Right forelimb (tissue), 1 donor: Measurements from ENCODE around the gene PTPRM.

Experiments used
- DNase-seq: peaks from one replicate; pipeline ENCODE4 v3.0.0-alpha.2; 2018

The PTPRM gene

DNA sequence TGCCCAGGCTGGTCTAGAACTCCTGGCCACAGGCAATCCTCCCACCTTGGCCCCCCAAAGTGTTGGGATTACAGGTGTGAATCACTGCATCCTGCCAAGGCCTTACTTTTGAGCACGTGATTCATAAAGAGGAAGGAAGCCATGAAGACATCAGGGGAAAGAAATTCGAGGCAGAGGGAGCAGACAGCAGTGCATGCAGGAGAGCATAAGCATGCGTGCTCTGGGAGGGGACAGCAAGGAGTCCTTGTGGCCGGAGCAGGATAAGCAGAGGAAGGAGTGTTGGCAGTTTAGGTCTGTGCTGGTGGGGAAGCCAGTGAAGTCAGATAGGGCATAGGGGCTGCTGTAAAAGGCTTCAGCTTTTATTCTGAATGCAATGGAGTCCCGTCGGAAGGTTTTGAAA, 641.6 kb downstream of the PTPRM start:
- no peak for DNase-seq

DNA sequence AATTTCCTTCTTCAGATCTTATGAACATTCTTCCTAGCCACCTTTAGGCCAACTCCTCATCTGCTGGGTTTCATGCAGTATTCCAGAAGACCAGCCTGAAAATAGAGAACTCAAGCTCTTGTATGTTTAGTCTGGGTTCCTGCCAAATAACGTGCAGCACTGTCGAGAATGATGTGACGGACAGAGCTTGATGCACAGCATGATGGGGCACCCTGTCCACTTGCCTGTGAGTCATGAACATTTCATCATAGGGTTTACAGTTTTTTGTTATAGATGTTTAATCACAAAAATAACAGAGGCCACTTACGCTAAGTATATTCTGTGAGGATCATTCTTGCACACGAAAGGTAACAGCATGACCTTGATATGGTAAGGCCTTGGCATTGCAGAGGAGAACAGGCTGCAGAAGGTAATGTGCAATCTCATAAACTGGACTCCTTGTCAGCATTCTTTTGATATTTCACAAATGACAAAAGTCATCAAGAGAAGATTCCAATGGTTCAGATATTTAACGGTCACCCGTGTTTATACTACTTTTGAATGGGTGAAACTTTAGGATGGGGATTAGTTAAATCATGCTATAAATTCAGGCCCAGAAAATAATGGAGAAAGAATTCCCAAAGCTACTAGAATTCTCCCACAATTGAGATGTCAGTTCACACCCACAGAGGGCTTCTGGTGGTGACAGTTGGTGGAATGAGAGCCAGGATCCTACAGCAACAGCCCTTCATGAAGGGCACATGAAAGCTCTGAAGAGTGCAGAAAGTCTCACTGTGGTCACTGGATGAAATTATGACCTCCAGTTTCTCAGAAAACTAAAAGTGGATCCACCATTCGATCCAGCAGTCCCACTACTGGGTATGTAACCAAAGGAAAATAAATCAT, 646.0 kb downstream of the PTPRM start:
- DNase-seq: no peak

DNA sequence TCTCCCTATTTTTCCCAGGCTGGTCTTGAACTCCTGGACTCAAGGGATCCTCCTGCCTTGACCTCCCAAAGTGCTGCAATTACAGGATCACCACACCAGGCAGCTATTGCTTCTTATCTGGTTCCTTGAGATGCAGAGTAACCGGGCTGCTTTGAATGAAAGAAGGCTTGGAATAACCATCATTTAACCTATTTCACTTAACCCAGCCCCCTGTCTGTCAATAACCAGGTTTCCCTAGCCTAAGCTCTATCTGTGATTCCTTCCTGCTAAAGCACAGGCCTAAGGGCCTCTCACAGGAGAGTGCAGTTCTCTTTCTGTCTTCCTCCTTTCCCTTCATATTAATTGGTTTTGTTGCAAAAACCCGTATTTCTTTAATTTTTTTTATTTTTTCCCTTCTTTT, 648.6 kb downstream of the PTPRM start:
- DNase-seq: no peak

DNA sequence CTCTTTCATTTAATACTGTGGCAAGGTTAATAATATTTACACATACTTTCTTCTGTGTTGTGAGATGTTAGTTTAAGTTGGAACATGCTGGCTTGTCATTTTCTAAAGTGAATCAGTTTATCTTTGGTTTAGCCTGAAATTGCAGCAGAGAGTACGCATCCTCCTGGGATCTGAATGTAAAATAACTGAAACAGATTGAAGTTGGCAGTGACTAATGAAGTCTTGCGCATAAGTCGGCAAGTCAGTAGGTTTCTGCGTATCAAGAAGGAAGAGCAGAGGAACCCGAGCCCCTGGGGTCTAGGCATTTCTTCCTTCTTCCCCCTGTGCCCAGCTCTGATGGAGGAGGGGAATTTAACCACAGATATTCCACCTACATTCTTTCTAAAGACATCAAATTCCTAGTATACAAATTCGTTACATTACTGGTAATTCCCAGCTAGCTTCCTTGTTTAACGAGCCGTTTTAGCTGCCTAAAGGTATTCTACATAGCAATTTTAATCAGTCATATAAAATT, 650.0 kb downstream of the PTPRM start:
- DNase-seq: no peak

DNA sequence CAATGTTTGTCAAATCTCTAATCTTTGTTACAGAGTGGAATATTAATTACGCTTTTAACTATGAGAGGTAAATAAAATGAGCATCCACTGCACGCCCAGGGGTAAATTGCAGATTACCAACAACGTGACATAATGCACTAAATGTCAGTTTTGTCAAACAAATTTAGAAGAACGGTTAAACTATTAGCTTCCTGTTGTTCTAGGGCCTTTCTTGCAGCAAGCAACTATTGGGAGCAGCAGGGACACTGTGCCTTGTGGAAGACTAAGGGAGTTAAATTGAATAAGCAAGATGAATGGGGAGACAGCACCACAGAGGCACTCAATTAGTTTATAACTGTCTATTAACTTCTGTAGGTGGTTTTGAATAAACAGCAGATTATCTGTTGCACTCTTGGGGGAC, 651.1 kb downstream of the PTPRM start:
- DNase-seq: no peak

DNA sequence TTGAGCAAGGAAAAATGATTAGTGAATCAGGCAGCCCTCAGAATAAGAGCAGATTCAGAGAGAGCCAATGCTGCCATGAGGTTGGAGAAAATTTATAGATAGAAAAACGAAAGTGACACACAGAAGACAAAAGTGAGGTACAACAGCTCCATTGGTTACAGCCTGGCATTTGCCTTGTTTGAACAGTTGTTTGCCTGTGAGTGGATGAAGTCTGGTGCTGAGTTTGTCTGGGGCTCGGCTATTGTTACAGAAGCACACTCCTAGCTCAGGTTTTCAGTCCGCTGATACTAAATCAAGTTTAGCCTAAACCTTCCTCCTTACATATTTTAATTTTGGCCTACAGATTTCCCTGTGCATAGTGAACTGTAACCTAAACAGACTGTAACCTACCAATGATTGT, 654.3 kb downstream of the PTPRM start:
- DNase-seq: no peak

DNA sequence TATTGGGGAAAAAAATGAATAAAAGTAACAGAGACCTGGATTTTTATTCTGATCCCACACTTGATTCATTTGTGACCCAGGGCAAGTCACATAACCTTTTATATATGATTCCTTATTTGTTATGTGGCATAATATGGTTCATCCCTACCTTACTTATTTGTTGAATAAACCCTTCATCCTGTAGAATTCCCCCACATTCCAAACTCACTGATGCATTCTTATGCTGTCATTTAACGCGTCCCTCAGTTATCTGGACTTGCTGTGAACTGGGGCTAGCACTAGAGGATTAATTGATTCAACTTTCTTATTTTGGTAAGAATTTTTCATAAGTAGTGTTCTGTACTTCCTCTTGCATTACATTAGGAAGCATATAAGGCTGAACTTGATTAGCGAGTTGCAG, 657.5 kb downstream of the PTPRM start:
- no peak for DNase-seq

DNA sequence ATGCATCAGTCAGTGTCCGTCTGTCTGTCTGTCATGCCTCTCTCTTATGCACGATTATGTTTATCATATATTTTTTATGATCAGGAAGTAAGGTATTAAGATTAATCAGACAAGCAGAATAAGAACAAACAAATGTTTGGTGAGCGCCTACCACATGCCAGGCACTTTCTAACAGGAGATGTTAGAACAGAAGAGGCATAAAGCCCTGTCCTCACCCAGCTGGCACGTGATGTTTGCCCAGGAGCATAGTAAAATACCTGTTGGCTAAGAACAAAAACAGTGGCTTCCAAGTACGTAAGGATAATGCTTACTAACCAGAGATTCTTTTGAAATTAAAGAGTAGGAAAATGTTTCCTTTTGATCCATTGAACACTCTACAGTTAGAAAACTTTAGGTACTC, 661.9 kb downstream of the PTPRM start:
- no peak for DNase-seq

DNA sequence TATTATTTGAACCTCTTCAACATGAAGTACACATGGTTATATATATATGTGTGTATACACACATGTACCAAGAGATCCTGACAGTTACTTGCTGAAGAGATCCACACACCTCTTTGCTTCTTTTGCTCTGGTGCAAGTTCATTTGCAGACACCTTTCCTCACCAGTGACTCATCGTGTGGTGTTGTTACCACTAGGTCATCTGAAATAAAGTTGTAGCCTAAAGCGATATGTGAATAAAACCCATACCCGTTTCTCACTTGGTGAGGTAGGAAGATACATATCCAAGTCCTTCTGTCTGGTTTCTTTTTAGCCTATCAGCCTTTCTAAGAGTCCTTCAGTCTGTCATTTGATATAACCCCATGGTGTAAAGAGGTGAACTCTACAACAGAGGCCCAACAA, 662.7 kb downstream of the PTPRM start:
- no peak for DNase-seq

DNA sequence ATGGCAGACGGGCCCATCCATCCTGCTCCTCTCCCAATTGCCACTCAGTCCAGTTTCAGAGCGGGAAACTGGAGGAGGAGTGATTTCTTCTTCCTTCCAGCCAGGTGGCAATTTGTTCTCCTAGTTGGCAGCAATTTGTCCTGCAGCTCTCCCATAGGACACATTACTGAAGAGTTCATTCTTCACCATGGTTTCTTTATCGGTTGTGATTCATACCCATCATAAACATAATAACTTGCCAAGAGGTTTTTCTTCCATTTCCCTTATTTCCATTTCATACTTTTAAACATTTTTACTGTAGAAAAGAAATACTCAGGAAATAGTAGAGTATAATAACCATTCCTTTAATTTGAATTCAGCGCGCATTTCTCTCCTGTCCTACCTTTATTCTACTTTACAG, 664.2 kb downstream of the PTPRM start:
- DNase-seq: no peak

DNA sequence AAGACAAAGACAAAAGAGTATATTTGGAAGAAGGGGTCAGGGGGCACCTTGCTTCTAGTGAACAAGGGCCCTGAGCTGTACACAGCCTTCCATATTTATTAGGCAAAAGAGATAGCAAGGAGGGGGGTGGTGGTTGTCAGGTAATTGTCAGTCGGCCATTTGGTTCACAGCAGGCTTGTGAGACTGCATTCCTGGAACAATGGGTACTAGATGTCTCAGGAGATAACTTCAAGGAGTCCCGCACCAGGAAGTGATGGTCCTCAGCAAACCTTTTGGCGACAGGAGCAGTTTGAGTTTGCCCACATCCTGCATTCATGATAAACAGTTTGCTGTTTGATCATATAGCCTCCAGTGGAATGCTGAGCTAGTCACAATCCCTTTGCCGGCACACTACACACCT, 665.7 kb downstream of the PTPRM start:
- no peak for DNase-seq

DNA sequence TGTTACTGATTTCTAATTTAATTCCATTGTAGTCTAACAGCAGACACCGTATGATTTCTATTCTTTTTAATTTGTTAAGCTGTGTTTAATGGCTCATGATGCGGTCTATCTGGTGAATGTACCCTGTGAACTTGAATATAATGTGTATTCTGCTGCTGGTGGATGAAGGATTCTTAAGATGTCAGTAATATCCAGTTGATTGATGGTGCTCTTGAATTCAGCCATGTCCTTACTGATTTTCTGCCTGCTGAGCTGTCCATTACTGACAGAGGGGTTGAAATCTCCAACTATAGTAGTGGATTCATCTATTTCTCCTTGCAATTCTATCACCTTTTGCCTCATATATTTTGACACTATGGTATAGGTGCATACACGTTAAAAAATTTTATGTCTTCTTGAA, 668.8 kb downstream of the PTPRM start:
- no peak for DNase-seq

DNA sequence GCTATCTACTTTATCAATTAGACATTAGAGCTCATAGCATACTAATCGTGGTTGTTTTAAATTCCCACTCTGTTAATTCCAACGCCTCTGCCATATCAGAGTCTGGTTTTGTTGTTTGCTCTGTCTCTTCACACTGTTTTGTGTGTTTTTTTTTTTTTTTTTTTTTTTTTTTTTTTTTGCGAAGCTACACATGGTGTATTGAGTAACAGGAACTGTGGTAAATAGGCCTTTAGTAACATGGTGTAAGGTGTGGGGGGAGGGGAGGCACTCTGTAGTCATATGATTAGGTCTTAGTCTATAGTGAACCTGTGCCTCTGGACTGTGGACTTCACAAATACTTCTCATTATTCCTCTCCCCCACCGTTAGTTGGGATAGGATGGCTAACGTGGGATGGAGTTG, 671.4 kb downstream of the PTPRM start:
- DNase-seq: no peak

DNA sequence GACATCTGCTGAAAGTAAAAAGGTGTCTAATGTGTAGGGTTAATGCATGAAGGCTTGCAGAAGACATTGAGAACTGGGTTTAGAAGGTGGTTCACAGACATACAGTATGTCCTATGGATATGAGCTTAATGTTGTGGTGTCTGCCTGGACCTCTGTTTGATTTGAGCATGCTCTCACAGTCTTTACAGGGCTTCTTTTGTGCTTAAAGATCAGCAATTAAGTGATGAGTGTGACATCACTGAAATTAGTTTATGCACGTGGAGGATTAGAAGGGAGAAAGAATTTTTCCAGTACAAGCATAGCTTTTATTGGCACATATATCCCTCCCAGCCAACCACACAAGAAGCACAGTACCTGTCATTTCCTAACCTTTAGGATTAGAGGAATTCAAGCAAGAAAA, 674.6 kb downstream of the PTPRM start:
- no peak for DNase-seq

DNA sequence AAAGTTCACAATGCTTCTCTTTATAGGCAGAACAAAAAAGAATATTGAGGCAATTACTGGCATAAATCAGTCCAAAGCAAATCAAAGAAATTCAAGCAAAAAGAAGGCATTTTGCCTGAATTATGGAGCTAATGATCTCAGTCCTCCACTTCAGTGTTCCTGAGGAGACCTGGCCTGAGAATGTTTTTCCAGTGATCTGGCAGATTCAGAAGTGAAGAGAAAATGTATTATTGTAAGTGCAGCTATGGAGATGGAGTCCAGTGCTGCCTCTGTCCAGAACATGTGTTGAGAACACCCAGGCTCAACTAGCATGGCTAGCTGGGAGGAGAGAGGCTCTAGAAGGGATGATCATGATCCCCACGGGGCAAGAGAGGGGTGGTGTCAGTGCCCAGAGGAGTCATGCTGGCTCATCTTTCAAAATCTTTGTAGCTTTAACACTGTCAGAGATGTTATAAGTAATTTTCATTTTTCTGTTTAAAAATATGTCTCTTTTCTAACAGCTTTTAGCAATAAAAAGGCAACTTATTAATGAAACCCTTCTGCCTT, 675.1 kb downstream of the PTPRM start:
- DNase-seq: no peak

DNA sequence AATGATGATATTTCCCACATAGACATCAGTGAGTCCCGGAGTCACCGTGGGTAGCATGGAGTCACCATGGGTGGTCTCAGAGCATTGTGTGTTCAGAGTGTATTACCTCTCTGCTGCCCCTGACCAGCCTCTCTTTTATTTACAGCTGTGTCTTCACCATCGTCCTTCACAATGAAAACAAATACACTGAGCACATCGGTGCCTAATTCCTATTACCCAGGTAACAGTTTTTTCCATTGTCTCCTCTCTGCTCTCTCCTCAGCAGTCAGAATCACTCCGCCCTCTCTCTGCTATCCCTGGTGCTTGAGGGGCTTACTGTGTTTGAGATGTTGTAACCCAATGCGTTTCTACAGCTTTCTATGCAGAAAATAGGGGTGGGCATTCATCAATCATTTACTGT, 680.6 kb downstream of the PTPRM start:
- DNase-seq: no peak

DNA sequence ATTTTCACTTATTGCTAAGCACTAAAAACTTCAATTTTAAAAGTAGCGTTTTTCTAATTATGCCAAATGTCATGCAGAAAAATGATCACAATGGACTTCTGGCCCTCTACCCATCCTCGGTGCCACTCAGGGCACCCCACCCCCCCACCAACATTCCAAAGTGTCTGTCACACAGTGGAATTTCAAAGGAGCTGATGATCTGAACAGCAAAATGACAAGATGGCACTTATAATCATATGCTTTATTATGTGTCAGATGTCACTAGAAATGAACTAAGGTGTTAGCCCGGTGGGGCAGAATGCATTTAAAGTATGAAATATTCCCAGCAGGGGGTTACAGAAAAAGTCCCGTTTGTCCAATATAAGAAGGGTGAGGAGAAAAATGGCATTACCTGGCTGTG, 681.5 kb downstream of the PTPRM start:
- no peak for DNase-seq

DNA sequence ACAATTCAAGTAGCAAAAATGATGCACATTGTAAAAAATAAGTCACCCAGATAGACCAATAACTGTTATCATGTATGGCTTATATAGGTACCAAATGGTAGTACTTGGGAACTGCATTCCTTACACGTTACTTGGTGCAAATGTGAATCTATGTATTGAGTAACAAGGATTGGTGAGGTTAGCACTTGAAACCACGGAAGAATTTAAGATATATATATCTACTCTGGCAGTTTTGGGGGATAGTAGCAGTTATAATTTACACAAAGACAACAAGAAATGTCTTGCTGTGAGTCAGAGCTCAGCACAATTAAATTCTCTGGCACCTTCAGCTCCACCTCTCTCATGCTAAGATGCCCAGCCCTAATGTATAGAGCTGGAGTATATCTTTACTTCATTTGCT, 682.7 kb downstream of the PTPRM start:
- no peak for DNase-seq

DNA sequence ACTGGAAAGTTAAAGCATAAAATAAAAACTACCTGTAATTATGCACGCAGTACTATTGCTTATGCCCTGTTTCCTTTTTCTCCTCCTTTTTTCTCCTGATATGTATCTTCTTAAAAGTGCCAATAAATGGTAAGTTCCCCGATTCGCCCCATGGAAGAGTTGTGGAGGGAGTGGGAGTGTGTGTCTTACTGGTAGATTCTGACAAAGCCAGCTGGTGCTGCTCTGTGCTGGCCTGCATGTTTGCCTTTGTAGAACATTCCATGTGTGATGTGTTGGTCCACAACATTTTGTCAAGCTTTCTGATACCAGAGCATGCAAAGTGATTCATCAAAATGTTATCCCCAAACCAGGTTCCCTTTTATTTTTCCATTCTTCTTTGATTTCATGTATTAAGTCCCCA, 685.3 kb downstream of the PTPRM start:
- DNase-seq: no peak

DNA sequence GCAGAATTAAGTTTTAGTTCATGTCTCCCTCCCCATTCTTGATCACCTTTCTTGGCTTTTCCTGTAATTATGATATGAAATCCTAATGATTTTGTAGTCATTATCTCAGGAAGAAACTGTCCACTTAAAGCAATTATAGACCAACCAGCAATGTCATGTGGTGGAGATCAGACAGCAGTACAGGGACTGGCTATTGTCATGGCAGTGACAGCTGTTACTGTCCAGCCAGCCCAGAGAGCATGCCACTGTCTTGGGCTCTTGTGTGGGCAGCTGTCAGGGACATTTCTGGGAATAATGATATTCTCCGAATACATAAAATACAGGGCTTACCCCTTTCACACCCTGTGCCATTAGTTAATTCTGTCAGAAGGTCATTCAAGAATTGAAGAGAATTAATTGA, 686.8 kb downstream of the PTPRM start:
- no peak for DNase-seq

DNA sequence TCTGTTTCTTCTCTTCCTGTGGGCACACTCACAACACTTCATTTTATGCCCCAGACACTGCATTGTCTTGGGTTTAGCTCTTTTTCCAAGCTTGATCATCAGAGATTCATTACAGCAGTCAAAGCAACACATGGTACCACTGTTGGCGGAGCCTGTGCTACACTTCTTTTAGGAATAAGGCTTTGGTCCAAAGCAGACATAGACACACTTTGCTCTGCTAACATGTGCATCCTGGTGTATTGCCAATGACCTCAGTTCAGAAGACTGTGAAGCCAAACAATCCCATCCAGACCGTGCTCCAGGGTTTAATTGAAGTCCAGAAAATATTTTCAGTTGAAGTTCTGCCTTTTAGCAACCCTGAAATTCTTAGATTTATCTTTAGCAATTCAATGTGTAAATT, 687.5 kb downstream of the PTPRM start:
- DNase-seq: no peak

DNA sequence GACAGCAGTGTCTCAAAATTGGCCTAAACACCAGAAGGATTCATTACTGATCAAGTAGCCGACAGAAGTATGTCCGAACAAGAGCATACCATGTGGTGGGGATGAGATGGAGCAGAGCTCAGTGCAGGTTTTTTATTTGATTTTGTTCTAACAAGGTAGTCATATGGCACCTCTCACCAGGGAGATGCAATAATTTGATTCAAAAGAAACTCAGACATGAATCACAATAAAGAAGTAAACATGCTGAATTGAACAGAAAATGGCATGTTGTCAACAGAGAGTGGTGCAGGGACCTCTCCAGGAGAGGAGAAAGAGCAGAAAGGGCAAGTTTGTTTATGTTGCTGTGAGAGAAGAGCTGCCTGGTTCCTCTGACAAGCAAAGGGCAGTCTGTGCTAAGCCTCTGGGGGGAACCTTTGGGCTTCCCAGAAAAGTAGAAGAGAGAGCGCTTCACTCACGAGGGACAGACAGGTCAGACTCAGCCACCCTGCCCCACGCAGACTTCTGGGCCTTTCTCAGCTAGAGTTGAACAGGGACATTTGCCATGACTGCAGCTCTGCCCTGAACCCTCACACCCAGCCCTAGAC, 690.8 kb downstream of the PTPRM start:
- DNase-seq: no peak

DNA sequence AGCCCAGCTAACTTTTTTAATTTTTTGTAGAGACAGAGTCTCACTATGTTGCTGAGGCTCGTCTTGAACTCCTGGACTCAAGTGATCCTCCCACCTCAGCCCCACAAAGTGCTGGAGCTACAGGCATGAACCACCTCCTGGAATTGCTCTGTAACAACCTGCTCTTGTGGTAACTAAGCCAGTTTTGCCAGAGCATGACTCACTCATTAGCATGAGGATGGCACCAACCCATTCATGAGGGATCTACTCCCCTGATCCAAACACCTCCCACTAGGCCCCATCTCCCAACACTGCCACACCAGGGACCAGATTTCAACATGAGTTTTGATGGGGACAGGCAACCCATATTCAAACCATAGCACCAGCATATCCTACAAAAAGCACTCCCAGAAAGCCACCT, 693.2 kb downstream of the PTPRM start:
- DNase-seq: no peak

DNA sequence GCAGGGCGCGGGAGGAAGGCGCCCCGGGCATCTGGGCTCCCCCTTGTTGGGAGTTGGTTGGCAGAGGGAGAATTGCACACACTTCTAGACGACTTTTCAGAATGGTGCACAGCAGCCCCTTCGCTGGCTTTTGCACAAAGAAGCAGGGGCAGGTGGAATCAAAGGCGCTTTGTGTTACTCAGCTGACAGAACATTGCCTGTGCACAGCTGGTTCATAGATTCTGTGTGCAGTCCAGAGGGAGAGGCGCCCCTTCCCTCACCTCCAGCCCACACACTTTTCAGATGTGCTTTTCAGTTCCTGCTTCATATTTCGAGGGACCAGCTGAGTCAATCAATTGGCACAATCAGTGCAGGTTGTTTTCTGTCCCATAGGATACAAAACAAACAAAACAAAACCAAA, 693.7 kb downstream of the PTPRM start:
- DNase-seq: no peak
